Measurements from ENCODE around the gene KCNC4.

The KCNC4 gene

DNA sequence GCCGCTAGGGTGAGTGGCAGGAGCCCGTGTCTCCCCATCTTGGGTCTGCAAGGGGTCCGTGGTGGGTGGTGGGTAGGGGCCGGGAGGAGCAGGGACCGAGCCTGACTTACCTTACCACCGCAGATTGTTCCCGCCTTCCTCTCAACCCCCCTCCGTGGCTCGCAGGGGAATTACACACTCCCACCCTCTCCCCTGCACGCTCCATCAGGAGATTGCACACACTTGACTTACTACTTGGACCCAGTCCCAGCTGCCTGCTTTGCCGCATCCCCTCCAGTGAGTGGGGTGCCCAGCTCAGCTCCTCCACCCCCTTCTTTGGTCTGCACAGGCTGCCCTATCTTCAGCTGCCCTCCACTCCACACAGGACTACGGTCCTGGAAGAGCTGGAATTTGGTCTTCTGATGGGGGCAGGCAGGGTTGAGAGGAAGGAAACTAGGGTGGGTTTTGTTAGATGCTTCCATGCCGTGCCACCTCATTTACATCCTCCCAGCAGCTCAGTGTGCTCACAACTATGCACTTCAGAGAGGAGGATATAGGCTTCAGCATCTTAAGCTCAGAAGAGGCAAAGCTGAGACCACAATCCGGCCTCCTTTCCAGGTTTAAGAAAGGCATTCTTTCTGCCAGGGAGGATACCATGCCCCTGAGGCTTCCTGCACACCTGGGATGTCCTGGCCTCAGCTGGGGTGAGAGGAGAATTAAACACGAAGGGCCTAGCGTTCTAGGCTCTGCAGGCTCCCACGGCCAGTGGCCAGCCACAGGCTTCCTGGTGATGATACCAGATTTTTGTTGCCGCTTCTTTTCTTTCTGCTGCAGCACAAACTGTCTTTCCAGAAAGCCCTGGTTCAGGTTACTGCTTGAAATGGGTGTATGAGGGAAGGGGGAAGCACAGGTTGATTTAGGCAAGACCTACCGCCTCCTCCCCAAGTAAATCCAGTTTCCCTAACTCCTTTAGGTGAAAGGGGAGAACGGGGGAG is 2.3 kb downstream of the KCNC4 start:
- DNase-seq: no peak

DNA sequence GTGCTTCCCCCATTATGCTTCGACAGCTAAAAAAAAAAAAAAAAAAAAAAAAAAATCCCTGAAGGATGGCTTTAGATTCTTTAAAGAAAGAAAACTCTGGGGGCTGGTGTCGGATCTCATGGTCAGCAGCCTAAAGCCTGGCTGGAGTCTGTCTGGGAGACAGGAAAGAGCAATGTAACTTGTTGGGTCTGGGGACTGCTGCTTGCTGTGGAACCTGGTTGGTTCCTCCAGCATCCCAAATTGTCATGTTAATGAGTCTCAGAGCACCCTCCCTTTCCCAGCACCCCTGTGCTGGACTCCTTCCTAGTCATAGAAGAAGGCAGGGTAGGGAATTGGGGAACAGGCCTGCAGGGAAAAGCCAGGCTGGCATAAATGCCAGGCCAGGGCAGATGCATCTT is 3.0 kb downstream of the KCNC4 start:
- DNase-seq: no peak

DNA sequence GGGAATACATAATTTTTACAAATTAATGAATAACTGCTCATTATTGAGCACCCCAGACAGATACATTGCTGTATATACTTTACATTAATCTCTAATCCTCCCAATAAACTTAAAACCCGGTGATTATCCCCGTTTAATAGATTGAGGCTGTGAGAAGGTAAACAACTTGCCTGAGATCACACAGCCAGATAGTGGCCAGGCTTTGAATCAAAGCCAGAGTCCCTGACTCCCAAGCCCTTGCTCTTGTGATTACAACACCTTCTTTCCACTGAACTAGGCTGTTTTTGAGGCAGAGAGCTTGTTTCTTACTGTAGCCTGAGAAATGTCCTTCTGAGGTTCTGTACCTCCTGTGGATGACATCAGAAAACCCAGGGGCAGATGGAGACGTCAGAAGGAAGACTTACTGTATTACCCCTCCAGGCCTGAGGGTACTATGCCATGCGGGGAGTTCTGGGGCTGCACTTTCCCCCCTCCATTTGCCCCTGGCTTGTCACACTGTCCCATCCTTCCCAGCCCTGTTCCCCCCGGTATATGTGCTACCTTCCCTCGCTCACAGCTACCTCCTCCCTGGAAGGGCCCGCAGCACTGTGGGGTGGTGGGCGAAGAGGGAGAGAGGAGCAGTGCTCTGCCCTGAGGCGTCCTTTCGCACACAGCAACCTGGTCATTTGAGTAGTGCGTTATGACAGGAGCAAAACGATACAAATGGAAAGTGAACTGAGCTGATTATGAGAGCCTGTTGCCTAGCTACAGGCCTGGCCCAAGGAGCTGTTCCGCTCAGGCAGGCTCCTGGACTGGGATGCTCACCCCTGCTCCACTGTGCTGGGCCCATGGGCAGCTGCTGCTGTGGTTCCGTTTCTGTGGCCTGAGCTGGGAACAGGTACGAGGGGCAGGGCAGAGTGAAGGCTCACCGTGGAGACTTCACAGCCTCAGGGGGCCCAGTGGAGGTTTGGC is 4.6 kb downstream of the KCNC4 start:
- DNase-seq: no peak

DNA sequence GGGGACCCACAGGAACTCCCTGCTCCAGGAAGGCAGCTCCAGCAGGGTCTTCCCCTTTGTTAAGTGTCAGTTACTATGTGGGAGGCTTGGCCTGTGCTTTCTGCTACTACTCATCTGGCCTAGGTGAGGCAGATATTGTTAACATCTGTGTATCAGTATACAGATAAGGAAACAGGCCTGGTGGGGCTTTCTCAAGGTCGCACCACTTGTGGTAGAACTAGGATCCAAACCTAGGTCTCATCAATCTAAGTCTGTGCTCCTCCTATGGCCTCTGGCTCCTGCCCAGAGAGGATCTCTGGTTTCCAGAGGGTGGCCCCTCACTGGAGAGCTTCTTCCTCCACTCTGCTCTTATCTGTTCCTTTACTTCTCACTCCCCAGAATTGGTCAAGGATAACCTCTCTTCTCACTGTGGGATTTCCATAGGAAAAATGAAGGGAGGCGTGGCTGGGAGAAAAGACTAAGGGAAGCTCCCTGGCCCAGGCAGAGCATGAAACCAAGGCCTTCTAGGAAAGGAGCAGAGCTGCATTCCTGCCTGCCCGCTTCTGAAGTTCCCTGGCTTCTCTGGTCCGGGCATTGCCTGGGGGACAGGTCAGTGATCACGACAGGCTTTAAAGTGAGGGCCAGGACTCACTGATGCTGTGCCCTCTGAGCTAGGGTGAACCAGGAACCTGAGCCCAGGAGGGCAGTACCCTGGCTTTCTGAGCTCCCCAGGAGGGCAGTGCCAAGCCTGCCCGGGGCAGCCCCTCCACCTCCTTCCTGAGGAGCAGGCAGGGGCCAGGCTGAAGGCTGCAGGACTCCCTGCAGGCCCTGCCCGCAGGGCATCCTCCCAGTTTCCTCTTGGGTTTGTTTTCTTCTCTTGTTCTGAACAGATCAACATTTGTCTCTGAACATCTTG is 5.8 kb downstream of the KCNC4 start:
- no peak for DNase-seq

DNA sequence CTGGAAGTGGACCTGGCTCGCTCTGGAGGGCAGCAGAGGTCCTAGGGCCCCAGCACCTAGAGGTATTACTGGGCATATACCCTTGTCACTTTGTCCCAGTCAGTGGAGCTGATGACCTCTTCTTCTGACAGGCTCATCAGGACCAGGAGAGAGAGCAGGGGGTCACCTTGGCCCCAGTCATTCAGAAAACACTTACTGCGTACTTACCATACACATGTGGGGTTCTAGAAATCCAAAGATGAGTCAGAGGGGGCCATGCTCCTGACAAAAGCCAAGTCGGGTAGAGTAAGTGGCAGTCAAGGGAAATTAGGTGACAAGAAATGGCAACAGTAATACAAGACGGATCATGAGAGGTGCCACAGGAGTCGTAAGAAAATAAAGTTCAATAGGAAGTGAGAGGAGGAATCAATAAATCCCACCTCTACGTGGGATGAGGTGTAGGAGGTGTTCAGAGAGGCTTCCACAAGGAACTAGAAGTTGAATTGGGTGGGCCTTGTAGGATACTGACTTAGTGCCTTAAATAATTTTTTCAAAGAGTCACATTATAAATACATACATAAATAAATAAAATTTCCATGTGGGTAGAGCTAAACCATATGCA is 6.8 kb downstream of the KCNC4 start:
- no peak for DNase-seq

DNA sequence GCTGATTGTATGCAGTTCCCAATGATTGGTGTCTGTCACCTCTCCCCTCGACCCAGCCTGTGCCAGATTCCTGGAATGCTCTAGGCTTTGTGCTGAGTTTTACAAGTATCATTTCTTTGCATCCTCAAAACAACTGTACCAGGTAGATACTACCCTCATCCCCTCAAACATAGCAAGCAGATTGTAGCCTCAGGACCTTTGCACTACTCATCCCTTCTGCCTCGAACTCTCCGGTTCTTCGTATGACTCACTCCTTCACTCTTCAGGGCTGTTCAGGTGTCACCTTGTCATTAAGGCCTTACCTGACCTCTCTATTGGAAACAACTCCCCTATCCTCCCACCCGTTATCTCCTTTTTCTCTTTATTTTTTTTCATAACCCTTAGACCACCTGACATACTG is 8.0 kb downstream of the KCNC4 start:
- no peak for DNase-seq

DNA sequence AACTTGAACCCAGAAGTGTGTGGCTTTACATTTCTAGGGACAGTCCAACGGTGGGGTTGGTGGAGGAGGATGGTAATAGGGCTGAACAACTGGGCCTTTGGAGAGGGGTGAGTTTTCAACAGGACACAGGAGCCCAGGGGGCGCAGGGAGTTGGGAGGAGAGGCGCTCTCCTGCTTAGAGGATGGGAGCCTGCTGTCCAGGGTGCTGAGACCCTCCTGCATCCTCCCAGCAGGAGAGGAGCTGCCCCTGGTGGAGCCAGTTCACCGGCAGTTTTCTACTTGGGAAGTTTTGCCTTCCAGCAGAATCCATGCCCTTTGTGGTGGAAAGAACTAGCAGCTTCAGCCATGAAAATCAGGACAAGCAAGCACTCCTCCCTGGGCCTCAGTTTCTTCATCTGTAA is 8.6 kb downstream of the KCNC4 start:
- no peak for DNase-seq

DNA sequence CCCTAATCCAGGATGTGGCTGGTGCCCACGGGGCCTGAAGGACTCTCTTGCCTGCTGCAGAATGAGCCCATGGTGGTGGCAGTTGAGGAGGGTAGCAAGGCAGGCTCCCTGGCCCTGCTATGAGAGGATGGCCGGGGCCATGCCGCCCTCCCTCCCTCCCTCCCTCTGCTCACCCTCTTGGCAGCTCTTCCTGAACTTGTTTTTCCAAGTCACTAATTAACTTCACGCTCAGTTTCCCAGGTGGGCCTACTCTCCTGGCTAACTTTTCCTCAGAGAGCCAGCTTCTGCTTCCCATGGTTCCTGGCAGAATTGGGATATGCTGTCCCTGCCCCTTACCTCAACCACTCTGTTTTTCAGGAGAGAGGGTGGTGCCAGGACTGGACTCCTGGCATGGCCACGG is 10.2 kb downstream of the KCNC4 start:
- no peak for DNase-seq

DNA sequence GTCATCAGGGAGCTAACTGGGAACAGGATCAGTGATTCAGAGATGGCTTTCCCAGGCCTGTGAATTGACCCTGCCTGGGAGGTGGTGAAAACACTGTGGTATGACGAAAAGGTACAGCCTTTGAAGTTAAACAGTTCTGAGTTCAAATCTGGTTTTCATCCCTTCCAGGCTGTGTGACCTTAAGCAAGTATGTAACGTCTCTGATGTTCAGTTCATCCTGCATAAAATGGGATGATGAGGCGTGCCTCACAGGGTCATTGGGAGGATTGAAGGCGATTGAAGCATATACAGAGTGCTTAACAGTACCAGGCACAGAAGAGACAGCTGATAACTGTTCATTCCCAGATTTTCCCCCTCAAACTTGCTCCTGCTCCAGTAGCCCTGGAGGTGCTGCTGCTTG is 11.0 kb downstream of the KCNC4 start:
- DNase-seq: no peak

DNA sequence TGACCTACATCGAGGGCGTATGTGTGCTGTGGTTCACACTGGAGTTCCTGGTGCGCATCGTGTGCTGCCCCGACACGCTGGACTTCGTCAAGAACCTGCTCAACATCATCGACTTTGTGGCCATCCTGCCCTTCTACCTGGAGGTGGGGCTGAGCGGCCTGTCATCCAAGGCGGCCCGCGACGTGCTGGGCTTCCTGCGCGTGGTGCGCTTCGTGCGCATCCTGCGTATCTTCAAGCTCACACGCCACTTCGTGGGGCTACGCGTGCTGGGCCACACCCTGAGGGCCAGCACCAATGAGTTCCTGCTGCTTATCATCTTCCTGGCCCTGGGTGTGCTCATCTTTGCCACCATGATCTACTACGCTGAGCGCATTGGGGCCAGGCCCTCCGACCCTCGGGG is 13.0 kb downstream of the KCNC4 start:
- no peak for DNase-seq

DNA sequence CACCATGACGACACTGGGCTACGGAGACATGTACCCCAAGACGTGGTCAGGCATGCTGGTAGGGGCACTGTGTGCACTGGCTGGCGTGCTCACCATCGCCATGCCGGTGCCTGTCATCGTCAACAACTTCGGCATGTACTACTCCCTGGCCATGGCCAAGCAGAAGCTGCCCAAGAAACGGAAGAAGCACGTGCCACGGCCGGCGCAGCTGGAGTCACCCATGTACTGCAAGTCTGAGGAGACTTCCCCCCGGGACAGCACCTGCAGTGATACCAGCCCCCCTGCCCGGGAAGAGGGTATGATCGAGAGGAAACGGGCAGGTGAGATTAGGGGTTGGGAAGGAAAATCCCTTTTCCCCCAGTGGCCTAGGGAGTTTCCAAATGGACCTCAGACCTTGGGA is 13.5 kb downstream of the KCNC4 start:
- DNase-seq: no peak

DNA sequence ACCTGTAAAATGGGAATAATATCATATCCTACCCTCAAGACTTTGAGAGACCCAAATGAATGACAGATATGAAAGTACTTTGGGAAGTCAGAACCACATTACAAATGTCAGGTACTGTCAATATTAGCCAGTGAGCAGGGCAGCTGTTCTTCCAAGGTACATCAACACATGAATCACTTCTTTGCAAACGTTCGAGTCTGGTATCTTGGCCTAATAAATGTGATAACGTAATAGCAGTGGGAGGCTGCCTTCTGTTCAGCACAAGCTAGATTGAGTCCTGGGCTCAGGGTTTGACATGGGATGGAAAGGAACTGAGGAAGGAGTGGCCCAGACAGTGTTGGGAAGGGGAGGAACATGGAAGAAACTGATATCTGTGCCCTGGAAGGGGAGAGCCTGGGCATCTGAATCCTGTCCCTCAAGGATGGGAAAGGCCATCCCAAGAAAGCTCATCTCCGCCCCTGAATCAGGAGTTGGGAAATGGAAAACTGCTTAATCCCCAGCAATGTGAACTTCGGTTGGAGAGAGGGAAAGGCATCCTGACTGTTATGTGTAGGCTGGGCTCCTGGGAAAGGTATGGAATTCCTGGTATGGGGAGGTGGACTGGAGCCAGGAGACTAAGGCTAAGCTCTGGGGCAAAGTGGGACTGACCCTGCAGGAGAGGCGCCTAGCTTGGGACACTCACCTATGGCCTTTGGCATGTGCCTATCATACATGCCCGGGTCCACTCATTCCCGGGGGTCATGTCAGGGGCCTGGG is 14.3 kb downstream of the KCNC4 start:
- DNase-seq: no peak

DNA sequence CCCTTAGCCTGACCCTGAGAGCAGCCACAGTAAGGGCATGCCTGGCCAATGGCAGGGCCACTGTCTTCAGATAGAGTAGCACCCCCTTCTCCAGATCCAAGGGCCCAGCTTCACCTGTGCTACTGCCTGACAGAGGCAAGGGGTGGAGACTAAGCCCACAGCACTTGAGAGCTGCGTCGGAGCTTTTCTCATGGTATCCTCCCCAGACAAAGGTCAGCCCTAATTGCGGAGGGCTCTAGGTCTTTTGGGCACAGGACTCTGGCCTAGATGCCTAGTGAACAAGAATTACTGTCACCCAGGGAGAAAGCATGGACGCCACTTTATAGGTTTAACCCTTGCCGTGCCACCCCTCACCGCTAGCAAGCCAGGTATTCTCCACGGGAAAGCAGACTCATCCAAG is 15.1 kb downstream of the KCNC4 start:
- no peak for DNase-seq

DNA sequence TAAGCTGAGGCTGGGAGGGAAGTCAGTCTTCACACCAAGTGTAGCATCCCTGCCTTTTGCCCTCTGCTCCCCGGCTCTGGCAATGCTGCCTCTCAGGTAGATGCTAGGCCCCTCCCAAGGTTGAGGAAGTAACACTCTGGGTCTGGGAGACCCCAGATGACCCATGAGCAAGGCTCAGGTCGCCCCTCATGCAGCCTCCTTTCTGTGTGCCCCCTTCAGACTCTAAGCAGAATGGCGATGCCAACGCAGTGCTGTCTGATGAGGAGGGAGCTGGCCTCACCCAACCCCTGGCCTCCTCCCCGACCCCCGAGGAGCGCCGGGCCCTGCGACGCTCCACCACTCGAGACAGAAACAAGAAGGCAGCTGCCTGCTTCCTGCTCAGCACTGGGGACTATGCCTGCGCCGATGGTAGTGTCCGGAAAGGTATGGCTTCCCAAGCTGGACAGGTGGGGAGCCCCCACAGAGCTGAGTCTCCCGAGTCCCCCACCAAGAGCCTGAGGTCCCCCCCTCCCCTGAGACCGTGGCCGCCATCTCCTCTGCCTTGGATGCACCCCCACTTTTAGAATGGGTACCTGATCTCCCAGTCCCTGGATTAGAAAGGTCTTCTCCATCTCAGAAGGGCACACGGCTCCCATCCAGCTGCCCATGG is 15.8 kb downstream of the KCNC4 start:
- no peak for DNase-seq

DNA sequence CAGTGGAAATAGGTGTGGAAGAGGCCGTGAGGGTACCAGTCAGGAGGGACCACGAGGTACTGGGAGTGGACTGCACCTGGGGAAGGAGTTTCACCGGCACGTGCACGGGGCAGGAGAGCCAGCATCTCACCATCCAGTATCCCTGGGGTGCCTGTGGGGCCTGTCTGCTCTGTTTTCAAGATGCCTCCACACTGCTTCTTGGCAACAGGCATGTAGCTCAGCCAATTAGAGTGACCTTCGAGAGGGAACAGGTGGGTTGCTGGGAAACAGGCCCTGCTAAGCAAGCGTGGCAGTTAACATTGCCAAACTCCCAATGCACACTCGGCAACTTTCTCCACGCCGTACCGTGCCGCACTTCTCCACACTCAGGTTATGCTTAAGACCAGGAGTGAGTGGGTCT is 17.7 kb downstream of the KCNC4 start:
- DNase-seq: no peak

DNA sequence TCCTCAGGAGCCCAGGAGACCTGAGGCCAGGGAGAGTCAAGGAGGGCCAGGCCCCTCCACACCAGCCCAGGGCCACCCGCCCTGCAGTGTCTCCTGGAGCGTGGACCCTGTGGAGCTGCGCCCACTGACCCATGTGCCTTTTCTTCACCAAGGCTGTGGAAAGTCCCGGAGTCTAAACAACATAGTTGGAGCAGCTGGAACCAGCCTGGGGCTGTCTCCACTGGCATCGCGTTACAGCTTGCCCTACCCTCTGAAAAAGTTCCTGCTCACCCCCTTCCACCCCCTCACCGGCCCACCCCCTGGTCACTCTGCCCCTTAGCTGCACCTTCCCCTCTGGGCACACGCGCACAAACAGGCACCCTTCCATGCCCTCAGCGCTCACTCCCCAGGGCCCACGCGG is 18.3 kb downstream of the KCNC4 start:
- DNase-seq: no peak

DNA sequence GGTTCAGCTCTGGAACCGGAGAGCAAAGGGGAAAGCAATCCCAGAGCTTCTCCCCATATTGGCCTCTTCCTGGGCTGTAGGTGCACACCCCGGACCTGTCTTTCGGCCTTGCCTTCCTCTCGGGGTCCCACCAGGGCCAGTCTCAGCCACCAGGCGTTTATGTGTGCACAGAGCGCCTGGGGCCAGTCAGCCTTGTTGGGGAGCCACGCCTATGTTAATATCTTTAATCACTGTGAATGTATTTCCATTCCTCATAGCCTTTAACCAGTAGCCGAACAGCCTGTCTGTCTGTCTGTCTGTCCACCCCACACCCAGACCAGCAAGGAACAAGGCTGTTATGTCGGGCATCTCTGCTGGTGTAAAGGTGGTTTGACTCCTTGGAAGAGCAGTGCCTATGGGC is 18.8 kb downstream of the KCNC4 start:
- DNase-seq: no peak

DNA sequence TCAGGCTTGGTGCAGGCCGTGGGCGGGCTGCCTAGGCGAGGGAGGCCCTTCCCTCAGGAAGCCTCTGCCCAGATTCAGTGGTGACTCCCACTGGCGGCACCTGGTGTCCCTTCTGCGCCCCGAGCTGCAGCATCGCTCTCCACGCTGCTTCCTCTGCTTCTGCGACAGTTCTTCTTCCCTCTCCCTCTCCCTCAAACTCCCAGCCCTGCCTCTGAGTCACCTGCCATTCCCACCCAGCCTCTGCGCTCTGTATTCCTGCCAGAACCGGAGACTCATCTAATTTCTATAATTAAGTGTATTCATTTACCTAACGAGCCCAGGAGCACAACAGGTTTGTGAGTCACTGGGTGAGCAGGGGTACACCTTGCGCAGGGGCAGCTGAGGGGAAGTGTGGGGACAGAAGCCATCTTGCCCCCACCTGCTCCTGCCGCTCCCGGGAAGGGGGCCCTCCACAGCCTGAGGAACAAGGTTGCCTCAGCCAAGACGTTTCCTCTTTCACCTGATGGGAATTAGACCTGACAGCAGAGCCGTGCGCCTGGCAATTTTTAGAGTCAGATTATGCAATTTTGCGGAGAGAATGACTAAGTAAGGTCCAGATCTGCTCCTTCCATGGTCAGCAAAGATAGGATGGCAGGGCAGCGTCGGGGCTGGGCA is 19.4 kb downstream of the KCNC4 start:
- no peak for DNase-seq

DNA sequence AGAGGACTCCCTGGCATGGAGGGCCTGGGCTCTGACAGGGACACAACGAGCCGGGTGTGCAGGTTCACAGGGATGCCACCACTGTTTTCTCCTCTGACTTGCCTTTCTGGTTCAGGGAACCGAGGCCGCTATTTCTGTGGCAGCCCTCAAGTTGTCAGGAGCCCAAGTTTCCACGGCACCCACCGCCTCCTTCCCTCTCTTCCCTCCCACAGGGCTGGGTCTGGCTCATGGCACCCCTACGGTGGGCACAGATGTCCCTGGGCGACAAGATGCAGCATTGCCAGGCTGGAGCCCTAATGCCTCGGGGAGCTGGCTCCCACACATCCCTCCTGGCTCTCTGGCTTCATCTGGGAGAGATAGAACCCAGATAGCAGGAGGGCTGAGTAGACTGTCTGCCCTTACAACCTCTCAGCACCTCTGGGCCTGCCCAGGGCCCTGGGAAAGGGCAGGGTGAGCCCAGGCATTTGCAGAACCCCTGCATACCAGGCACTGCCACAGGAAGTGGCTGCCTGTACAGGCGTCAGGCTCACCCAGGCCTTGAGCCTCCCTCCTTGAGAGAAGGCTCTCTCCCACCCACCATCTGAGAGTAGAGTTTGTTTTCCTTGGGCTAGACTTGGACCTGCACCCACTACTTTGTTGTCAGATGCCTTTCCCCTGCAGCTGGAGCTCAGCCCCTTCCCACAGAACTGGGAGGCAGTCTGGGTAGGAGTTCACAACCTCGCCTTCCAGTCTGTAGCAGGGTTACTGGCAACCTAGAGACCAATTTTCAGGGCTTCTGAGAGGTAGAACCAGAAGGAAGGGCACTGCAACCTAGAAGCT is 20.5 kb downstream of the KCNC4 start:
- DNase-seq: no peak

DNA sequence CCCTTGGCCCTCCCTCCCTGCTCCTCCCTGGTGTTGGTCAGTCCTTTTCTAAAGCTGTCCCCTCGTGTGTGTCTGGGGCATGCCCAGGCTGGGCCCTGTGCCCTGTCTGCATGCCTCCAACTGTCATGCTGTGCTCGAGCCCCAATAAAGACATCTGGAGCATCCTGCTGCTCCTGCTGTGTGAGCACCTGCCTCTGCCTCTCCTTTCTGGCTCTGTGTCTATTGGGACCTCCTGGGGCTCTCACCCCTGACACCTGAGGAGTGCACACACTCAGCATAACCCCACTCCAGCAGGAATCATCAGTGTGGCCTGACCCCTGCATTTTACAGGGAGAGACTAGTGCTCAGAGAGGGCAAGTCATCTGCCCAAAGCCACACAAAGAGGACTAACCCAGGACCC is 23.7 kb downstream of the KCNC4 start:
- DNase-seq: no peak

Measured in GDM1 (cell line).